ENCODE measurements around the gene TRPV6.

GRCh38 chr7:142896741-142897379 lies 11.3 kb upstream of the TRPV6 start:
- TF ChIP-seq, protein P1, sequence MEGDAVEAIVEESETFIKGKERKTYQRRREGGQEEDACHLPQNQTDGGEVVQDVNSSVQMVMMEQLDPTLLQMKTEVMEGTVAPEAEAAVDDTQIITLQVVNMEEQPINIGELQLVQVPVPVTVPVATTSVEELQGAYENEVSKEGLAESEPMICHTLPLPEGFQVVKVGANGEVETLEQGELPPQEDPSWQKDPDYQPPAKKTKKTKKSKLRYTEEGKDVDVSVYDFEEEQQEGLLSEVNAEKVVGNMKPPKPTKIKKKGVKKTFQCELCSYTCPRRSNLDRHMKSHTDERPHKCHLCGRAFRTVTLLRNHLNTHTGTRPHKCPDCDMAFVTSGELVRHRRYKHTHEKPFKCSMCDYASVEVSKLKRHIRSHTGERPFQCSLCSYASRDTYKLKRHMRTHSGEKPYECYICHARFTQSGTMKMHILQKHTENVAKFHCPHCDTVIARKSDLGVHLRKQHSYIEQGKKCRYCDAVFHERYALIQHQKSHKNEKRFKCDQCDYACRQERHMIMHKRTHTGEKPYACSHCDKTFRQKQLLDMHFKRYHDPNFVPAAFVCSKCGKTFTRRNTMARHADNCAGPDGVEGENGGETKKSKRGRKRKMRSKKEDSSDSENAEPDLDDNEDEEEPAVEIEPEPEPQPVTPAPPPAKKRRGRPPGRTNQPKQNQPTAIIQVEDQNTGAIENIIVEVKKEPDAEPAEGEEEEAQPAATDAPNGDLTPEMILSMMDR (IDR thresholded peaks at IDR 0.05): no peak
- TF ChIP-seq POLR2A (IDR thresholded peaks at IDR 0.05): no peak
